ENCODE results near the gene ATG4B. TPM values are rescaled to one million over a fixed set of nuclear protein-coding genes. Genes with fewer than 3 reads are reported as not detected.

The ATG4B gene
- total RNA-seq, 3 donors from 2014 or later: 87.9 to 154 (median 94.6) TPM

DNA sequence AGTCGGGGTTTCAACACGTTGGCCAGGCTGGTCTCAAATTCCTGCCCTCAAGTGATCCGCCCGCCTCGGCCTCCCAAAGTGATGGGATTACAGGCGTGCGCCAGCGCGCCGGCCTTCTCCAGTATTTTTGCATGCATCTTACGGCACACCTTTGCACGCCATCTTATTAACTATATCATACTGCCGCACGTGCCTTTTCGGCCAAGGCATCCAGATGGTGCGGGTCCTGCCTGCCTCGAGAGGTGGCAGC, 63.6 kb downstream of the ATG4B start:
- intact Hi-C loops (cut with DNase I, micrococcal nuclease): no loop called here
- Histone ChIP-seq H3K36me3 (ENCODE audit: low read depth) (no peaks in the 10 kb centered on the region), H3K9me3 (no peaks in the 10 kb centered on the region), H3K4me3 (peak overlapping the region; percentile 50), H3K4me1 (ENCODE audit: low read depth) (peaks cover 7% of the 10 kb centered on the region)
- ATAC-seq: no peak
- no peak for DNase-seq
- TF ChIP-seq, protein P1, sequence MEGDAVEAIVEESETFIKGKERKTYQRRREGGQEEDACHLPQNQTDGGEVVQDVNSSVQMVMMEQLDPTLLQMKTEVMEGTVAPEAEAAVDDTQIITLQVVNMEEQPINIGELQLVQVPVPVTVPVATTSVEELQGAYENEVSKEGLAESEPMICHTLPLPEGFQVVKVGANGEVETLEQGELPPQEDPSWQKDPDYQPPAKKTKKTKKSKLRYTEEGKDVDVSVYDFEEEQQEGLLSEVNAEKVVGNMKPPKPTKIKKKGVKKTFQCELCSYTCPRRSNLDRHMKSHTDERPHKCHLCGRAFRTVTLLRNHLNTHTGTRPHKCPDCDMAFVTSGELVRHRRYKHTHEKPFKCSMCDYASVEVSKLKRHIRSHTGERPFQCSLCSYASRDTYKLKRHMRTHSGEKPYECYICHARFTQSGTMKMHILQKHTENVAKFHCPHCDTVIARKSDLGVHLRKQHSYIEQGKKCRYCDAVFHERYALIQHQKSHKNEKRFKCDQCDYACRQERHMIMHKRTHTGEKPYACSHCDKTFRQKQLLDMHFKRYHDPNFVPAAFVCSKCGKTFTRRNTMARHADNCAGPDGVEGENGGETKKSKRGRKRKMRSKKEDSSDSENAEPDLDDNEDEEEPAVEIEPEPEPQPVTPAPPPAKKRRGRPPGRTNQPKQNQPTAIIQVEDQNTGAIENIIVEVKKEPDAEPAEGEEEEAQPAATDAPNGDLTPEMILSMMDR (IDR thresholded peaks at IDR 0.05): no peak

DNA sequence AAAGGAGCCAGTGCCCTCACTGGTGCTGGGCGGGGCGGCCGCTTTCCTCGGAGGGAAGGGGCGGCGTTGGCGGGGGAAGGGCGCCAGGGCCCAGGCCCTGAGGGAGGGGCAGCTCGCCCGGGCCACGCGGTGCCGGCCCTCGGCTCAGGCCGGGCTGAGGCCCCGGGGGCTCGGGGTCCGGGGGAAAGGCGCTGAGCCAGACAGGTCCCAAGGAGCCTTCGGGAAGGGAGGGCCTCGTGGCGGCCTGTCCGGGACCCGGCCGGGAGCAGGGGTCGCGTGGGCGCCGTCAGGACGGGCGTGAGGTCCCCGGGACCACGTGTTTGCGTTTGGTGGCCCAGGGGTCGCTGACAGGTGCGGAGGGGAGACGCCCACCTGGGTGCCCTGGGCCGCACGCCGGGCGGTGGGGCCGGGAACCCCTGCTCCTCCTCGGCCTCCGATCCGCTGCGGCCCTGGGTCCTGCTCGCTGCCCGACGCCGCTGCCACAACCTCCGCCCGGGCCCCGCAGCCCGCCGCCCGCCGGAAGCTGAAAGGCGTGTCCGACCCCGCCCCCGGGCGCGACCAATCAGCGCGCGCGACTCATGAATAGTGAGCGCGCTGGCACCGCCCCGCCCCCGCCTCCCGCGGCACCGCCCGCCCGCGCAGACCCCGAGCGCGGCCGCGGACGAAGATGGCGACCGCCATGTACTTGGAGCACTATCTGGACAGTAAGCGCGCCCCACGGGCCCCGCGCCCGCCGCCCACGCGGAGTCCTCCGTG, 64.1 kb downstream of the ATG4B start, which contains the start of gene ING5:
Gene ING5 (plus strand): TSS at position 641 of the 756 bp plus-strand sequence. CDS start 27 bp downstream, at position 668.
- TF ChIP-seq, protein P1 (IDR thresholded peaks at IDR 0.05): no peak
- ATAC-seq (peak; percentile 89), DNase-seq (peak; percentile 97 to 99 (median 98))
- intact Hi-C loops (cut with DNase I, micrococcal nuclease): no loop called here
- Histone ChIP-seq H3K4me1 (ENCODE audit: low read depth) (peaks cover 7% of the 10 kb centered on the region), H3K4me3 (peak within 1 kb of the TSS; percentile 50), H3K36me3 (ENCODE audit: low read depth) (no peaks in the 10 kb centered on the region), H3K9me3 (no peaks in the 10 kb centered on the region)

DNA sequence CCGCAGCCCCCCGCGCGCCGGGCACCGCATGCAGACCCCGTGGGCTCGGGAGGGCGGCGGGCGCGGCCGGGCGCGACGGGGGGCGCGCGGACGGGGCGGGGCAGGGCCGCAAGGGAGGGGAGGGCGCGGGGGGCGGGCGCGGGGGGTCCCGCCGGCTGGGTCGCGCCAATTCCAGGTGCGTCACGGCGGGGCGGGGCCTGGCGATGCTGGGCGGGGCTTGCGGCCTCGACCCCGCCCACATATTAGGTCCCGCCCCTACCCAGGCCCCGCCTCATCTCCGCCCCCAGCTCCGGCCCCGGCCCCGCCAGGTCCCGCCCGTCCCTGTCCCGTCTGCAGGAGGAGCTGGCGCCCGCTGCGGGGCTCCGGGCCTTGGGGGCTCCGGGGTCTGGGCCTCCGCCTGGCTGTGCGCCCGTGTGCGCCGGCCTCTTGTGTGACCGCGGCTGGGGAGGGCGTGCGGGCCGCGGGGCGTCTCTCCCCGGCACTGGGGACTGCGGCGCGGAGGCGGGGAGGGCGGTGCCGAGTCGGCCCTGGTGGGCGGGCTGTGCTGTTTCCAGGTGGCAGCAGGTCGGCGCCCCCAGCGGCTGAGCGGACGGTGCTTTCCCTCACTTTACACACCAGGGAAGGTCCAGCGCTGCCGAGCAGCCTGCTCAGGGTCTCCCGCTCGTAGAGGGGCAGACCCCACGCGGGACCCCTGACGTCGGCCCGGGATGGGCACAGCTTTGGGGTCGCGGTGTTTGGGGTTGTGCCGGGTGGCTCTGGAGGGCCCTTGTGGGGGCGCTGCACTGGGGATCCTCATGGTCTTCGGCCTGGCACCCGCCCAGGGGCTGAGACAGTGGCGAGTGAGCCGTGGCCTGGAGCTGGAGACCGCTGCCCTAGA, 64.9 kb downstream of the ATG4B start:
- H3K4me3 ChIP-seq: peak overlapping the region; percentile 50
- TF ChIP-seq, protein P1 (IDR thresholded peaks at IDR 0.05): no peak
- peak; percentile 82 to 92 (median 89) for DNase-seq
- no peaks in the 10 kb centered on the region for H3K36me3 ChIP-seq (ENCODE audit: low read depth)
- intact Hi-C loops (cut with DNase I, micrococcal nuclease): no loop called here
- peaks cover 7% of the 10 kb centered on the region for H3K4me1 ChIP-seq (ENCODE audit: low read depth)
- no peaks in the 10 kb centered on the region for H3K9me3 ChIP-seq
- peak; percentile 89 for ATAC-seq

DNA sequence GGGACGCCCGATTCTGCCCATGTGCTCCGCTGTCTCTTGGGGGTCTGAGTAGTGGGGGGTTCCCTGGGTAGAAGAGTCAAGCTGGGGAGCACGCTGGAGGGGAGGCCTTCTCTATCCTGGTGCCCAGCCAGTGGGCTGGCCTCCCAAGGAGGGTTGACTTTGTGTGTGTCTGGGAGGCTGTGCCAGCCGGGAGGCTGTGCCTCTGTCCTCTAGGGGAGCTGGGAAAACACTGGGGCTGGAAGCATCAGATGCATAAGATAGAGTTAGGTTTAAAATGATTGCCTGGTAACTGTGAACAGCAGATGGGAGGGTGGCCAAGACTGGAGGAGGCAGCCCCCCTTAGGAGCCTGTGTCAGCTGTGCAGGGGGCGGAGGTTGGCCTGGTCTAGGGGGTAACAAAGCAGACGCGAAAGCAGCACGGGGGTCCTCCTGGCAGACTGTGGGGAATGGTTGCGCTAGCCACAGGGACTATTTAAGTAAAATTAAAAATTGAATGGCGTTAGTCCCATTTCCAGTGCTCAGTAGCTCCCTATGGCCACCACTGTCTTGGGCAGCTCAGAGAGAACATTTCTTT, 65.6 kb downstream of the ATG4B start:
- no peak overlapping the region for H3K4me3 ChIP-seq
- DNase-seq (peak in 1 of 3 donors; percentile 19), ATAC-seq (no peak)
- H3K4me1 ChIP-seq (ENCODE audit: low read depth): peaks cover 7% of the 10 kb centered on the region
- TF ChIP-seq, protein P1 (IDR thresholded peaks at IDR 0.05): no peak
- intact Hi-C loops (cut with DNase I, micrococcal nuclease): no loop called here
- no peaks in the 10 kb centered on the region for H3K36me3 ChIP-seq (ENCODE audit: low read depth)
- H3K9me3 ChIP-seq: no peaks in the 10 kb centered on the region

DNA sequence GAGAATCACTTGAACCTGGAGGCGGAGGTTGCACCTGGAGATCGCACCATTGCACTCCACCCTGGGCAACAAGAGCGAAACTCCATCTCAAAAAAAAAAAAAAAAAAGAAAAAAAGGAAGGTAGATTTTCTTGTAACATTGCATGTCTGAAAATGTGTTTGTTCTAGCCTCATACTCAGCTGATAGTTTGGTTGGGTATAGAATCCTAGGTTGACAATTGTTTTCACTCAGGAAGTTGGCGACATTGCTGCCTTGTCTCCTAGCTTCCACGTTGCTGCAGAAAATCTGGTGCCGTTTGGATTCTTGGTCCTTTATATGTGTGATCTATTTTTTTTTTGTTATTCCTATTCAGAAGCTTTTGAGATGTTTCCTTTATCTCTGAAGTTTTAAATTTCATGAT, 69.0 kb downstream of the ATG4B start:
- TF ChIP-seq, protein P1 (IDR thresholded peaks at IDR 0.05): no peak
- no peaks in the 10 kb centered on the region for H3K9me3 ChIP-seq
- peaks cover 7% of the 10 kb centered on the region for H3K4me1 ChIP-seq (ENCODE audit: low read depth)
- H3K36me3 ChIP-seq (ENCODE audit: low read depth): peaks cover under 1% of the 10 kb centered on the region
- DNase-seq (no peak), ATAC-seq (no peak)
- H3K4me3 ChIP-seq: no peak overlapping the region
- intact Hi-C loops (cut with DNase I, micrococcal nuclease): no loop called here
